Muscle of leg (tissue), 11 donors: ENCODE data around the gene NUDCD2. TPM values are rescaled to one million over a fixed set of nuclear protein-coding genes. Genes with fewer than 3 reads are reported as not detected.

Experiments used
- DNase-seq: peaks from one replicate; pipeline ENCODE4 v3.0.0; 2013
- H3K27ac ChIP-seq: one replicate; pipeline ENCODE4 v1.5.1; 2013; ENCODE audit warnings: mild to moderate bottlenecking, low read length, control low read depth
- H3K27me3 ChIP-seq: one replicate; pipeline ENCODE4 v1.6.1; 2013; ENCODE audit warnings: low read length; ENCODE audit not compliant: control insufficient read depth, insufficient read depth
- H3K36me3 ChIP-seq: one replicate; pipeline ENCODE4 v1.6.1; 2013; ENCODE audit warnings: low read length; ENCODE audit not compliant: control insufficient read depth, insufficient read depth
- H3K4me1 ChIP-seq: one replicate; pipeline ENCODE4 v1.6.1; 2013; ENCODE audit warnings: low read length; ENCODE audit not compliant: control insufficient read depth, insufficient read depth
- H3K4me3 ChIP-seq: one replicate; pipeline ENCODE4 v1.5.1; 2013; ENCODE audit warnings: low read length, control low read depth
- H3K9me3 ChIP-seq: replicated peaks from 2 replicates; pipeline ENCODE4 v1.6.1; 2013; ENCODE audit warnings: low read depth, low read length; ENCODE audit not compliant: control insufficient read depth
- WGBS: methylation state at CpG from one replicate; pipeline ENCODE4 v1.1.5; 2013; ENCODE audit warnings: missing lambda C conversion rate; ENCODE audit not compliant: insufficient coverage; 5-methylcytosine and 5-hydroxymethylcytosine counted together
- polyA plus RNA-seq, 8 donors: library from polyadenylated mRNA; unstranded; fragments of 120-200 nt; gene quantifications; one replicate each; pipeline versions ENCODE4 v1.2.1 to v1.2.3, GENCODE V29; 2013; ENCODE audit warnings: inconsistent platforms in 1 of 8, low replicate concordance in 1 of 8; ENCODE audit not compliant: insufficient read length in 8 of 8, insufficient read depth in 1 of 8
- total RNA-seq: library from RNA; stranded (reverse); fragments of 120-200 nt; gene quantifications from one replicate; pipeline ENCODE4 v1.2.4, GENCODE V29; 2013

Gene NUDCD2
- total and polyA plus RNA-seq, 9 donors, result 24.3 to 45.0 (median 42.1) TPM

- DNase-seq, result no peak
- H3K9me3 ChIP-seq, result no peaks in the 10 kb centered on the region
- H3K36me3 ChIP-seq, result peaks cover 21% of the 10 kb centered on the region
- H3K27me3 ChIP-seq, result no peaks in the 10 kb centered on the region
- no peaks in the 10 kb centered on the region for H3K4me1 ChIP-seq
- 100% methylated on average over 5 of the region's 8 CpGs for WGBS
- H3K27ac ChIP-seq, result no peak overlapping the region
- H3K4me3 ChIP-seq, result no peak overlapping the region
Measured at GRCh38 chr5:163451489-163451888, 8.4 kb downstream of the NUDCD2 start.

- Histone ChIP-seq H3K4me1 (no peaks in the 10 kb centered on the region), H3K27me3 (no peaks in the 10 kb centered on the region), H3K9me3 (no peaks in the 10 kb centered on the region), H3K27ac (no peak overlapping the region), H3K4me3 (no peak overlapping the region), H3K36me3 (peaks cover 16% of the 10 kb centered on the region)
- DNase-seq, result no peak
Measured at GRCh38 chr5:163448491-163448890, 11.4 kb downstream of the NUDCD2 start.

DNA sequence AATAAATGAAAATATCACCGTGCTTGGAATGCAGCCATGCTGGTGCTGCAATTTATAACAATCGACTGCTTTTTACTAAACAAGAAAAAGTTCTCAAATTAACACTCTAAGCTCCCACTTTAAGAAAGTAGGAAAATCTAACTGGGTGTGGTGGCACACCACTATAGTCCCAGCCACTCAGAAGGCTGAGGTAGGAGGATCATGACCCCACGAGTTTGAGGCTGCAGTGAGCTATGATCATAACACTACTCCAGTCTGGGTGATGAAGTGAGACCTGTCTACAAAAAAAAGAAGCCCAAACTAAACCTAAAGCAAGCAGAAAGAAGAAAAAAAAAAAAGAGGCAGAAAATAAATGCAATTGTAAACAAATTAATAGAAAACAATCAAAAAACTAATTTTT, 12.0 kb downstream of the NUDCD2 start:
- Histone ChIP-seq H3K27me3 (no peaks in the 10 kb centered on the region), H3K4me1 (no peaks in the 10 kb centered on the region), H3K36me3 (peaks cover 16% of the 10 kb centered on the region), H3K27ac (no peak overlapping the region), H3K9me3 (no peaks in the 10 kb centered on the region), H3K4me3 (no peak overlapping the region)
- no CpG with 5 or more reads among the region's 3 CpGs for WGBS
- no peak for DNase-seq

- Histone ChIP-seq H3K36me3 (peaks cover 19% of the 10 kb centered on the region), H3K4me3 (no peak overlapping the region), H3K4me1 (no peaks in the 10 kb centered on the region), H3K27ac (no peak overlapping the region), H3K9me3 (no peaks in the 10 kb centered on the region), H3K27me3 (no peaks in the 10 kb centered on the region)
- no peak for DNase-seq
Measured at GRCh38 chr5:163447191-163447590, 12.7 kb downstream of the NUDCD2 start.

DNA sequence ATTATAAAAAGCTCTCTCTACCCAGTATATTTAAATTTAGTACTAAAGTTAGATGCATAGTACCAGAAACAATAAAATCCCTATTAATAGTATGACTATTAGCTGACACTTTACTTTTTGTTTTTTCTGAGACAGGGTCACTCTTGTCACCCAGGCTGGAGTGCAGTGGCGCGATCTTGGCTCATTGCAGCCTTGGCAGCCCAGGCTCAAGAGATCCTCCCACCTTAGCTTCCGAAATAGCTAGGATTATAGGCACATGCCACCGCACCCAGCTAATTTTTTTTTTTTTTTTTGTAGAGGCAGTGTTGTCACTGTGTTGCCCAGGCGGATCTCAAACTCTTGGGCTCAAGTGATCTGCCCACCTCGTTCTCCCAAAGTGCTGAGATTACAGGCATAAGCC, 14.6 kb downstream of the NUDCD2 start:
- Histone ChIP-seq H3K27ac (no peak overlapping the region), H3K4me3 (no peak overlapping the region), H3K27me3 (no peaks in the 10 kb centered on the region), H3K36me3 (peaks cover 19% of the 10 kb centered on the region), H3K9me3 (no peaks in the 10 kb centered on the region), H3K4me1 (no peaks in the 10 kb centered on the region)
- DNase-seq, result no peak
- WGBS, result no CpG with 5 or more reads among the region's 6 CpGs

DNA sequence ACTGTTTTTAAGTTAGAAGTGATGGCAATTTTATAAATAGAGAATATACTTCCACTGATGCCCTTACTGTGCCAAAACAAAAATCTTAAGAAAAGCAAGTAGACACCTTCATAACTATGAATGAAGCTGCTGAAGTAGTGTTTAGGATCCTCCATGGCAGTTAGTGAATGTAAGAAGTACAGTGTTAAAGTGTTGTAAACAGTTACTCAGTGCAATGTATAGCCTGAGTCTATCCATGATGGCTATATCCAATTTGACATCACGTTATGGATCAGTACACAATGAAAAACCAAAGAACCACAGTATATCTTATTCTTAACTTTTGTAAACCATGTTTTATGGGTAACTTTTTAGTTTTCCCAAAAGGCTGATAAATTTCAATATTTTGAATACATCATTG, 15.4 kb downstream of the NUDCD2 start:
- Histone ChIP-seq H3K27me3 (no peaks in the 10 kb centered on the region), H3K36me3 (peaks cover 19% of the 10 kb centered on the region), H3K9me3 (no peaks in the 10 kb centered on the region), H3K4me1 (no peaks in the 10 kb centered on the region), H3K27ac (no peak overlapping the region), H3K4me3 (no peak overlapping the region)
- no CpG with 5 or more reads among the region's 1 CpG for WGBS
- DNase-seq, result no peak

GRCh38 chr5:163440954-163441353, 18.9 kb downstream of the NUDCD2 start:
- Histone ChIP-seq H3K9me3 (no peaks in the 10 kb centered on the region), H3K36me3 (peaks cover 11% of the 10 kb centered on the region), H3K4me3 (no peak overlapping the region), H3K27ac (no peak overlapping the region), H3K27me3 (no peaks in the 10 kb centered on the region), H3K4me1 (peaks cover 4% of the 10 kb centered on the region)
- WGBS, result no CpG with 5 or more reads among the region's 3 CpGs
- no peak for DNase-seq

GRCh38 chr5:163439092-163439425, 20.8 kb downstream of the NUDCD2 start:
- peak overlapping the region; percentile 4 for H3K27ac ChIP-seq
- 20% methylated on average over 1 of the region's 2 CpGs for WGBS
- H3K4me1 ChIP-seq, result peaks cover 4% of the 10 kb centered on the region
- H3K27me3 ChIP-seq, result no peaks in the 10 kb centered on the region
- no peak overlapping the region for H3K4me3 ChIP-seq
- DNase-seq, result peak; percentile 63
- no peaks in the 10 kb centered on the region for H3K9me3 ChIP-seq
- peaks cover 5% of the 10 kb centered on the region for H3K36me3 ChIP-seq

DNA sequence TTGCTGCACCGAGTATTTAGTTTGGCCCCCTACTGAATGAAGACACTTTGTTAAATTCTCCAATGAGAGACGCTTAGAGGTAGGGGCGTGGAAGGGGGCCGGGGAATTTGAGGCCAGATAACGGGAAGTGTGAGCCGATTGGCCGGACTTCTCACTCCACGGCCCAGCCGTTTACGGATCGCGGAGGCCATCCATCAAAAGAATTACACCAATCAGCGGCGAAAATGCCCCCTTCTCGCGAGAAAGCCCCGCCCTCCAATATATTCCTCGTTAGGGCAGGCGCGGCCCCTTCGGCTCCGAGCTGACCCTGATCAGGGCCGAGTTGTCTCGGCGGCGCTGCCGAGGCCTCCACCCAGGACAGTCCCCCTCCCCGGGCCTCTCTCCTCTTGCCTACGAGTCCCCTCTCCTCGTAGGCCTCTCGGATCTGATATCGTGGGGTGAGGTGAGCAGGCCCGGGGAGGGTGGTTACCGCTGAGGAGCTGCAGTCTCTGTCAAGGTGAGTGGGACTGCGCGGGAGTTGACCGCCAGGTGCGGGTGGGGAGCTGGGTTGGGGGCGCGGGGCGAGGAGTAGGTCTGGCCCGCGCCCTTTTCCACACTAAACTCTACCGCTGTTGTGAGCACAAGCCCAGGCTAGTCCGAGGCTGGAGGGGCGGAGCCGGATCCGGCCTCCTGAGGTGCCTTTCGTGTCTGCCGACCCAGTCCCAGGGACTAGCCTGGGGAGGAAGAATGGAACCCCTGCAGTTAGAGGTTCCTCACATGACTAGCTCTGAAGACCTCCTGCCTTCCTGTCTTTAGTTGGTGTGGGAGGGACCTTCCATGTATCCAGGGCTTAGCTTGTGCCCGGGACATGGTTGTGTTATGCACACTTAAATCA, 22.4 kb downstream of the NUDCD2 start, which contains the start of gene CCNG1:
Gene CCNG1, plus strand, starts transcription at position 287 of the 874 bp plus-strand sequence. CDS start 1,662 bp downstream, outside the sequence.
- peaks cover 2% of the 10 kb centered on the region for H3K36me3 ChIP-seq
- H3K4me3 ChIP-seq, result peak within 1 kb of the TSS; percentile 85
- H3K9me3 ChIP-seq, result no peaks in the 10 kb centered on the region
- DNase-seq, result peak; percentile 99
- peak within 1 kb of the TSS; percentile 90 for H3K27ac ChIP-seq
- 0% methylated on average over 24 of the region's 51 CpGs for WGBS
- H3K27me3 ChIP-seq, result no peaks in the 10 kb centered on the region
- peaks cover 4% of the 10 kb centered on the region for H3K4me1 ChIP-seq

DNA sequence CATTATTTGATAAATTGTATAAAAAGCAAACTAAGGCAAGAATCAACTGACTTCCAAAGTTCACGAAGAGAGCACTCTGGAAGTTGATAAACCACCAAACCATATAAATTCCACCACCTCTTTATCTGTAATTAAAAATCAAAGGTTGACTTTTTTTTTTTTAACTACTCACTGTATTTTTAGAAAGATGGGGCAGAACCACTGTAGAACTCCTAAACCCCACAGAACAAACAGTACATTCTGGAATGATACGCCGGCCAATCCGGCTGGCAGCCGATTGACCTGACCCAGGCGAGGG, 22.9 kb downstream of the NUDCD2 start:
- no peaks in the 10 kb centered on the region for H3K9me3 ChIP-seq
- WGBS, result no CpG with 5 or more reads among the region's 6 CpGs
- DNase-seq, result no peak
- H3K27me3 ChIP-seq, result no peaks in the 10 kb centered on the region
- H3K27ac ChIP-seq, result peak overlapping the region; percentile 68
- H3K4me1 ChIP-seq, result peaks cover 4% of the 10 kb centered on the region
- peaks cover 2% of the 10 kb centered on the region for H3K36me3 ChIP-seq
- H3K4me3 ChIP-seq, result peak overlapping the region; percentile 85

DNA sequence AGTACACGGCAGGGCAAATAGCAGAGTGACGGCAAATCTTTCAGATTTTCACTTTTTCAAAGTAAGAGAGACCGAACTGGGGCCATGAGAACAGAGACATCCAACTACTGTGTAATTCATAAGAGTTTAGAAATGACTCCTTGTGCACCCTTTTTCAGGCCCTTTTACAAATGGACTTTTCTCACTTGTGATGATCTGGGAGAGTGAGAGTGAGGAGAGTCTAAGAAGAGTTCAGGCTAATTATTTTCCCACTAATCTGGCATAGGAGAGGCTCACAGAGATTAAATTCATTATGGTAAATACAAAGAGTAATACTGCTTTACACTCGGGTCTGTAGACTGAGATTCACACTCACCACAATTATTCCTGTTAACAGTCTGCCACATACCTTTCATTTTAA, 23.4 kb downstream of the NUDCD2 start:
- no peak overlapping the region for H3K4me3 ChIP-seq
- WGBS, result no CpG with 5 or more reads among the region's 4 CpGs

More for the DNA sequence above, 23.4 kb downstream of the NUDCD2 start:
- Histone ChIP-seq H3K36me3 (peaks cover 2% of the 10 kb centered on the region), H3K4me1 (peaks cover 4% of the 10 kb centered on the region), H3K27ac (no peak overlapping the region), H3K27me3 (no peaks in the 10 kb centered on the region), H3K9me3 (no peaks in the 10 kb centered on the region)
- DNase-seq, result no peak
